ENCODE data around the gene LILRA5. TPM values are rescaled to one million over a fixed set of nuclear protein-coding genes. Genes with fewer than 3 reads are reported as not detected.
"Not testable (repeated sequence)": the region's sequence is repeated elsewhere in the genome, so short reads cannot be mapped to it uniquely, and the experiment has no call there.

The LILRA5 gene
- not detected in 2 replicates for total RNA-seq (2014; rRNA removed)
- Bru-seq, nascent RNA: not detected
- not detected for BruChase-seq, experiment 1, labeled RNA remaining after a 6-hour chase
- BruChase-seq, experiment 2, labeled RNA remaining after a 2-hour chase: not detected
- long read RNA-seq: 0 reads

DNA sequence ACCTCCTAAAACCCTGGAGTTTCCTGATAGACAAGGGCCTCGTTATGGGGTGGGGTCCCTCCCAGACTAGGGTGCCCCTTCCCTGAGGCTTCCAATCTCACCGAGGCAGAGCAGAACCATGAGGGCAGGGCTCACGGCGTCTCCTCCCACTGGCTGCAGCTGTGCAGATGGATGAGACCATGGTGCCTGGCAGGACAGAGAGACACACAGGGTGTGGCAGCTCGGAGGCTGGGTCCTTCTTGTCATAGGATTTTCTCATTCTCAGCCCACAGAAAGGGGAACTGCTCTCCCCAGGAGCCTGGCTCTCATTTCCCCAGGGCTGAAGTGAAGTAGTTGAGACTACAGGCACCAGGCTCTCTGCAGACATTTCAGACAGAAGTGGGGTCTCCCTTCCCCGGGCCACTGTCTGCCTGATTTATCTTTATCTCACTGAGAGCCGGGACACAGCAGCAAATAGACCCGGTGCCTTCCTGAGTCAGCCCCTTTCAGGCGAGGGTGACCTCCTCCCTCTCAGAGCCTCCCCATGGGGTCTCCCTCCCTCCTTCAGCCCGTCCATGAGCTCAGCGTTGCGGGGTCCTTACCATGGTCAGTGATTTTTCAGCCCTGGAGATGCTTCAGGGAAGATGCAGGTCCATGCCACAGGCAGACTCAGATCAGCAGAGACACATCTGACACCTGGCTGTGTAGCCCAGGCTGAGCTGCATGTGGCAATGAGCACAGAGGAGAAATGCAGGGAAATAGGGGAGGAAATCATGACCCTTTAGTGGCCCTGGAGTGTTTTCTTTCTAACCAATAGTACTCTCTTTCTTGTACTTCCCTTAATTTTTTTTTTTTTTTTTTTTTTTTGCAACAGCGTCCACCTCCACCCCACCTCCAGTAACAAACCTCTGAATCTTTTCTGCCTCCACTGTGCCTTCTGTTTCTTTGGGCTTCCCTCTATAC lies at the start of gene LILRA5:
Gene LILRA5 (minus strand): TSS at position 731 of the 942 bp plus-strand sequence. CDS start 147 bp downstream, at position 584.
- H3K9ac ChIP-seq (ENCODE audit: low read length): no peak within 1 kb of the TSS
- no peak within 1 kb of the TSS for H3K27ac ChIP-seq (ENCODE audit: low read length)
- TF ChIP-seq CTCF (conservative IDR thresholded peaks at IDR 0.05; ENCODE audit: low read depth, low read length): no peak
- no peak for TF ChIP-seq EZH2phosphoT487 (IDR thresholded peaks at IDR 0.05; ENCODE audit: borderline replicate concordance, low read length)
- TF ChIP-seq EZH2 (IDR thresholded peaks at IDR 0.05; ENCODE audit: low read length, unreplicated experiment): no peak
- no peak within 1 kb of the TSS for H2AFZ ChIP-seq (ENCODE audit: low read length)
- H4K20me1 ChIP-seq (ENCODE audit: low read length): no peaks in the 10 kb centered on the region
- no TSS peak for BruUV-seq (replicated peaks)
- ChIA-PET CTCF (no interaction called here), POLR2A (ENCODE audit: unreplicated experiment) (no interaction called here)
- no peak for DNase-seq
- H3K4me2 ChIP-seq (ENCODE audit: low read length): no peak within 1 kb of the TSS
- no peaks in the 10 kb centered on the region for H3K79me2 ChIP-seq (ENCODE audit: low read length)
- peaks cover 82% of the 10 kb centered on the region for H3K27me3 ChIP-seq (ENCODE audit: low read length)
- H3K36me3 ChIP-seq (ENCODE audit: low read depth, low read length): no peaks in the 10 kb centered on the region
- no peaks in the 10 kb centered on the region for H3K9me3 ChIP-seq (ENCODE audit: low read length)
- H3K4me1 ChIP-seq (ENCODE audit: insufficient read depth, low read length): no peaks in the 10 kb centered on the region
- H3F3A ChIP-seq (ENCODE audit: low read length, unreplicated experiment): no peaks in the 10 kb centered on the region
- H3K4me3 ChIP-seq (ENCODE audit: low read length): no peak within 1 kb of the TSS
- H3K9me2 ChIP-seq (replicated peaks; ENCODE audit: low read length): no peaks in the 10 kb centered on the region
- ATAC-seq: peak; percentile 29; the same call in 1 of the 2 replicates
- intact Hi-C loops (cut with micrococcal nuclease): no loop called here

DNA sequence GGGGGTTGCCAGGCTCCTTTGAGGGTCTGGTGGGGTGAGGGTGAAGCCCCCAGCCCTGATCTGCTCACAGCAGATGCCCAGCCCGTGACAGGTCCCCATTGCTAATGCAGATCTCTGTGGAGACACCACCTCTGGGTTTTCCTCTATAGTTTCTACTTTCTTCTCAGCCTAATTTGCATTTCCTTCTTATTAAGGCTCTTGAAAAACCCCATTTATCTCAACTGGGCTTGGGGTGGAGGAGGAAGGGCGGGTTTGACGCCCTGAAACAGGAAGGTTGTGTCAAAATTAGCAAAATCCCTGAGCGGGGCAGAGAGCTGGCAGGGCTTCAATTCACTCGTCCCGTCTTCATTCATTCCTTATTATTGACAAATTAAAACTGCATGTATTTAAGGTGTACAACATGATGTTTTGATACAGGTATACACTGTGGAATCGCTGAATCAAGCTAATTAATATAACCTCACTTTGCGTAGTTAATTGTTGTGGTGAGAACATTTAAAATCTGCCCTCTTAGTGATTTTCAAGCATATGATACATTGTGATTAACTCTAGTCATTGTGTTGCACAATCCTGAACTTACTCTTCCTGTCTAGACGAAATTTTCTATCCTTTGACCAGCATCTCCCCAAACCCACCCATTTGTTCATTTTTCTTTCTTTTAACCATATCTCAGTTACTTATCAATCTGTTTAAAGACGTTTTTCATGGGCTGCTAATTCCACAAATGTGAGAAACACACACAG lies 48.9 kb upstream of the LILRA5 start:
- H3K79me2 ChIP-seq (ENCODE audit: low read length); BruUV-seq (replicated peaks); H3K4me2 ChIP-seq (ENCODE audit: low read length); POLR2A ChIA-PET (ENCODE audit: unreplicated experiment); ATAC-seq; H3K27ac ChIP-seq (ENCODE audit: low read length); H3K4me1 ChIP-seq (ENCODE audit: insufficient read depth, low read length); CTCF ChIA-PET; H3K9me3 ChIP-seq (ENCODE audit: low read length); H3K9ac ChIP-seq (ENCODE audit: low read length); H4K20me1 ChIP-seq (ENCODE audit: low read length); H3K4me3 ChIP-seq (ENCODE audit: low read length); H3K36me3 ChIP-seq (ENCODE audit: low read depth, low read length); H2AFZ ChIP-seq (ENCODE audit: low read length); H3K9me2 ChIP-seq (replicated peaks; ENCODE audit: low read length); DNase-seq; intact Hi-C loops (cut with micrococcal nuclease); H3F3A ChIP-seq (ENCODE audit: low read length, unreplicated experiment): not testable (repeated sequence)
- H3K27me3 ChIP-seq (ENCODE audit: low read length): peaks cover 43% of the 10 kb centered on the region

DNA sequence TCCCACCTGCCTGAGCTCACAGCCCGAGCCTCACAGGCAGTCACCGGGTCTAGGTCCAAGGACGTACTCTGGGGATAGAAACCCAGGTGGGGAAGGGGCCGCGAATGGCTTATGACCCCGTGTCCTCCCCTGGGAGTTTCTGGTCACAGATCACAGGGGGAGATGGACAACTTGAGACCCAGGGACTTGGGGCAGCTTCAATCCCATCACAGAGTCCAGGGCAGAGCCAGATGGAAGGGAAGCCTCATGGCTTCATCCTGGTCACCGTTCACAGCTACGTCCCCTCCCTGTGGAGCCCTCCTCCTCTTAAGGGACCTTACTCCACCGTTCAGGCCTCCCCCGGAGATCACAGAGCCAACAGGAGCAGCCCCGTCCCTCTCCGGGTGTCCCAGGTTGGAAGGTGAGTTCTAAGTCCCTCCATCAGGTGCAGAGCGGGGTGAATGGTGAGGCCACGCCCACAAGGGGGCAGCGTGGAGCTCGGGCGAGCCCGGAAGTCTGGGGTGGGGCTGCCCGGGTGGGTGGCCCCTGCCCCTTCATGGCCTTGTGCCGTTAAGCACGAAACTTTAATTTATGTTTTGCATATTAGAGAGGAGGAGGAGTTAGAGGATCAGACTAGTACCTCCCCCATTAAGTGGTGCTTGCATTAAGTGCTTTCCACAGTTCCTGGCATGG lies 46.3 kb upstream of the LILRA5 start:
- H3F3A ChIP-seq (ENCODE audit: low read length, unreplicated experiment); H3K4me3 ChIP-seq (ENCODE audit: low read length); H2AFZ ChIP-seq (ENCODE audit: low read length); H3K4me1 ChIP-seq (ENCODE audit: insufficient read depth, low read length); BruUV-seq (replicated peaks); POLR2A ChIA-PET (ENCODE audit: unreplicated experiment); H3K36me3 ChIP-seq (ENCODE audit: low read depth, low read length); H3K9me3 ChIP-seq (ENCODE audit: low read length); H3K4me2 ChIP-seq (ENCODE audit: low read length); H3K79me2 ChIP-seq (ENCODE audit: low read length); intact Hi-C loops (cut with micrococcal nuclease); H3K27ac ChIP-seq (ENCODE audit: low read length); DNase-seq; H4K20me1 ChIP-seq (ENCODE audit: low read length); H3K9ac ChIP-seq (ENCODE audit: low read length); CTCF ChIA-PET; H3K9me2 ChIP-seq (replicated peaks; ENCODE audit: low read length): not testable (repeated sequence)
- peak; percentile 55 for ATAC-seq
- H3K27me3 ChIP-seq (ENCODE audit: low read length): peaks cover 20% of the 10 kb centered on the region
